Mesenchymal stem cell (in vitro differentiated cells and primary cell): ENCODE measurements around the gene MED7.
A peak's percentile ranks its signal among the peaks of the same experiment; 100 is the strongest.

Source experiments
- DNase-seq: peaks from one replicate; pipeline ENCODE4 v3.0.0-alpha.2; 2013
- H2AFZ ChIP-seq: one replicate; pipeline ENCODE4 v1.6.1; 2013; ENCODE audit warnings: low read depth, mild to moderate bottlenecking, control low read depth, inconsistent platforms, low read length, moderate library complexity
- H2AK5ac ChIP-seq: 2 replicates; pipeline ENCODE4 v1.6.1; 2013; ENCODE audit warnings: low read length, moderate library complexity, mild to moderate bottlenecking, inconsistent platforms; ENCODE audit not compliant: severe bottlenecking
- H2BK120ac ChIP-seq: one replicate; pipeline ENCODE4 v1.6.1; 2013; ENCODE audit warnings: low read depth, mild to moderate bottlenecking, inconsistent platforms, low read length, moderate library complexity
- H2BK12ac ChIP-seq, 2 experiments: one replicate each; pipeline ENCODE4 v1.6.1; 2013; ENCODE audit warnings: inconsistent platforms in 2 of 2, low read length in 2 of 2, mild to moderate bottlenecking in 2 of 2, moderate library complexity in 2 of 2, control low read depth in 1 of 2
- H2BK15ac ChIP-seq: one replicate; pipeline ENCODE4 v1.6.1; 2013; ENCODE audit warnings: mild to moderate bottlenecking, low read depth, inconsistent platforms; ENCODE audit not compliant: poor library complexity, severe bottlenecking
- H2BK5ac ChIP-seq: 2 replicates; pipeline ENCODE4 v1.6.1; 2013; ENCODE audit warnings: low read depth, mild to moderate bottlenecking, low read length, control low read depth, inconsistent platforms; ENCODE audit not compliant: poor library complexity, severe bottlenecking
- H3K14ac ChIP-seq, 2 experiments: one replicate each; pipeline ENCODE4 v1.6.1; 2013; ENCODE audit warnings: inconsistent platforms in 2 of 2, low read length in 2 of 2, control low read depth in 1 of 2, mild to moderate bottlenecking in 1 of 2, moderate library complexity in 1 of 2
- H3K18ac ChIP-seq, 2 experiments: one replicate each; pipeline ENCODE4 v1.6.1; 2013; ENCODE audit warnings: inconsistent platforms in 2 of 2, low read length in 2 of 2, control low read depth in 1 of 2, low read depth in 1 of 2, mild to moderate bottlenecking in 1 of 2
- H3K23ac ChIP-seq, 2 experiments: one replicate each; pipeline ENCODE4 v1.6.1; 2013; ENCODE audit warnings: inconsistent platforms in 2 of 2, low read length in 2 of 2, mild to moderate bottlenecking in 2 of 2, moderate library complexity in 2 of 2, control low read depth in 1 of 2
- H3K27ac ChIP-seq: 2 replicates; pipeline ENCODE4 v1.5.1; 2013; ENCODE audit warnings: mild to moderate bottlenecking, moderate library complexity, low read length, control low read depth, inconsistent platforms; ENCODE audit not compliant: poor library complexity, severe bottlenecking
- H3K27me3 ChIP-seq, 2 experiments: 2 replicates each; pipeline versions ENCODE4 v1.6.1 to v1.7.0; 2013; ENCODE audit warnings: low read length in 2 of 2, mild to moderate bottlenecking in 2 of 2, moderate library complexity in 2 of 2, control low read depth in 1 of 2, inconsistent platforms in 1 of 2; ENCODE audit not compliant: control insufficient read depth in 1 of 2, insufficient read depth in 1 of 2
- H3K36me3 ChIP-seq, 2 experiments: 2 replicates each; pipeline versions ENCODE4 v1.6.1 to v1.7.0; 2013; ENCODE audit warnings: low read length in 2 of 2, control low read depth in 1 of 2, inconsistent platforms in 1 of 2, low read depth in 1 of 2, mild to moderate bottlenecking in 1 of 2; ENCODE audit not compliant: insufficient read depth in 2 of 2, control insufficient read depth in 1 of 2
- H3K4ac ChIP-seq, 2 experiments: one replicate each; pipeline ENCODE4 v1.6.1; 2013; ENCODE audit warnings: inconsistent platforms in 2 of 2, low read length in 2 of 2, mild to moderate bottlenecking in 2 of 2, moderate library complexity in 2 of 2, control low read depth in 1 of 2, low read depth in 1 of 2
- H3K4me1 ChIP-seq: 2 replicates; pipeline ENCODE4 v1.6.1; 2013; ENCODE audit warnings: low read depth, low read length, control low read depth; ENCODE audit not compliant: control insufficient read depth, insufficient read depth
- H3K4me2 ChIP-seq: 2 replicates; pipeline ENCODE4 v1.6.1; 2013; ENCODE audit warnings: low read length, mild to moderate bottlenecking, inconsistent platforms; ENCODE audit not compliant: poor library complexity, severe bottlenecking
- H3K4me3 ChIP-seq, 2 experiments: 2 replicates each; pipeline versions ENCODE4 v1.5.1 to v1.7.0; 2013; ENCODE audit warnings: low read length in 2 of 2, mild to moderate bottlenecking in 2 of 2, control low read depth in 1 of 2, low read depth in 1 of 2; ENCODE audit not compliant: insufficient read depth in 1 of 2
- H3K79me1 ChIP-seq: replicated peaks from 2 replicates; pipeline ENCODE4 v1.6.1; 2013; ENCODE audit warnings: mild to moderate bottlenecking, control low read depth, low read length, inconsistent platforms; ENCODE audit not compliant: poor library complexity, severe bottlenecking
- H3K9ac ChIP-seq: 2 replicates; pipeline ENCODE4 v1.7.0; 2013; ENCODE audit warnings: mild to moderate bottlenecking, low read length, moderate library complexity
- H3K9me3 ChIP-seq: 2 replicates; pipeline ENCODE4 v1.7.0; 2013; ENCODE audit warnings: mild to moderate bottlenecking, low read length; ENCODE audit not compliant: control insufficient read depth
- H4K8ac ChIP-seq: one replicate; pipeline ENCODE4 v1.6.1; 2013; ENCODE audit warnings: inconsistent platforms, mild to moderate bottlenecking, low read length, moderate library complexity
- H4K91ac ChIP-seq: one replicate; pipeline ENCODE4 v1.6.1; 2013; ENCODE audit warnings: mild to moderate bottlenecking, low read length, inconsistent platforms
- WGBS: methylation state at CpG from one replicate; pipeline ENCODE4 v1.1.7; 2013; ENCODE audit warnings: mixed read lengths; 5-methylcytosine and 5-hydroxymethylcytosine counted together

Gene MED7

GRCh38 chr5:157155297-157155696 lies 12.6 kb upstream of the MED7 start:
- H4K91ac ChIP-seq, result no peak overlapping the region
- H3K4me3 ChIP-seq, result no peak overlapping the region
- no peak overlapping the region for H3K4me2 ChIP-seq
- H3K4ac ChIP-seq, result no peak overlapping the region
- H3K9me3 ChIP-seq, result no peaks in the 10 kb centered on the region
- H3K18ac ChIP-seq, result no peak overlapping the region
- no peak overlapping the region for H3K23ac ChIP-seq
- no peak overlapping the region for H2AK5ac ChIP-seq
- 92% methylated on average over 3 of the region's 3 CpGs for WGBS
- no peak overlapping the region for H3K27ac ChIP-seq
- no peaks in the 10 kb centered on the region for H3K79me1 ChIP-seq
- H3K4me1 ChIP-seq, result no peaks in the 10 kb centered on the region
- DNase-seq, result no peak
- no peak overlapping the region for H2BK12ac ChIP-seq
- H2BK5ac ChIP-seq, result peak overlapping the region; percentile 19
- peaks cover 2 to 10% of the 10 kb centered on the region in 2 experiments for H3K27me3 ChIP-seq
- no peak overlapping the region for H3K14ac ChIP-seq
- no peak overlapping the region for H2AFZ ChIP-seq
- no peak overlapping the region for H2BK120ac ChIP-seq
- H3K36me3 ChIP-seq, result no peaks in the 10 kb centered on the region
- H3K9ac ChIP-seq, result no peak overlapping the region
- no peak overlapping the region for H4K8ac ChIP-seq
- H2BK15ac ChIP-seq, result no peak overlapping the region

DNA sequence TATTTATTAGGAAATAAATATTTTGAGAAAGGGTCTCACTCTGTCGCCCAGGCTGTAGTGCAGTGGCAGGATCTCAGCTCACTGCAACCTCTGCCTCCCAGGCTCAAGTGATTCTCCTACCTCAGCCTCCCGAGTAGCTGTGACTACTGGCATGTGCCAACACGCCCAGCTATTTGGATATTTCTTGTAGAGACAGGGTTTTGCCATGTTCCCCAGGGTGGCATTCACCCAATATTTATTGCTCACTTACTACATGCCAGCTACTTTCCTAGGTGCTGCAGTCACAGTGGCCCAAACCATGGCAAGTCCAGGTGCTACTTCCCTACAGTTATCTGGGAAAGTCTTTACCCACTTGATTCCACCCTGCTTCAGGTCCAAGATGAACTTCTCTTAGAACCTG lies 8.3 kb upstream of the MED7 start:
- H3K4me1 ChIP-seq, result no peaks in the 10 kb centered on the region
- no peak overlapping the region for H3K4me2 ChIP-seq
- no peak overlapping the region for H3K27ac ChIP-seq
- H3K18ac ChIP-seq, result no peak overlapping the region
- H3K4me3 ChIP-seq, result no peak overlapping the region
- no peak for DNase-seq
- no peak overlapping the region for H3K23ac ChIP-seq
- H2BK5ac ChIP-seq, result no peak overlapping the region
- H3K14ac ChIP-seq, result no peak overlapping the region
- no peak overlapping the region for H3K4ac ChIP-seq
- WGBS, result 85% methylated on average over 3 of the region's 3 CpGs
- no peak overlapping the region for H2AFZ ChIP-seq
- H2BK12ac ChIP-seq, result no peak overlapping the region
- H3K36me3 ChIP-seq, result no peaks in the 10 kb centered on the region
- no peak overlapping the region for H2AK5ac ChIP-seq
- no peak overlapping the region for H4K91ac ChIP-seq
- no peak overlapping the region for H3K9ac ChIP-seq
- H3K9me3 ChIP-seq, result no peaks in the 10 kb centered on the region
- H2BK15ac ChIP-seq, result no peak overlapping the region
- no peak overlapping the region for H4K8ac ChIP-seq
- no peaks in the 10 kb centered on the region for H3K27me3 ChIP-seq
- H2BK120ac ChIP-seq, result no peak overlapping the region
- no peaks in the 10 kb centered on the region for H3K79me1 ChIP-seq

DNA sequence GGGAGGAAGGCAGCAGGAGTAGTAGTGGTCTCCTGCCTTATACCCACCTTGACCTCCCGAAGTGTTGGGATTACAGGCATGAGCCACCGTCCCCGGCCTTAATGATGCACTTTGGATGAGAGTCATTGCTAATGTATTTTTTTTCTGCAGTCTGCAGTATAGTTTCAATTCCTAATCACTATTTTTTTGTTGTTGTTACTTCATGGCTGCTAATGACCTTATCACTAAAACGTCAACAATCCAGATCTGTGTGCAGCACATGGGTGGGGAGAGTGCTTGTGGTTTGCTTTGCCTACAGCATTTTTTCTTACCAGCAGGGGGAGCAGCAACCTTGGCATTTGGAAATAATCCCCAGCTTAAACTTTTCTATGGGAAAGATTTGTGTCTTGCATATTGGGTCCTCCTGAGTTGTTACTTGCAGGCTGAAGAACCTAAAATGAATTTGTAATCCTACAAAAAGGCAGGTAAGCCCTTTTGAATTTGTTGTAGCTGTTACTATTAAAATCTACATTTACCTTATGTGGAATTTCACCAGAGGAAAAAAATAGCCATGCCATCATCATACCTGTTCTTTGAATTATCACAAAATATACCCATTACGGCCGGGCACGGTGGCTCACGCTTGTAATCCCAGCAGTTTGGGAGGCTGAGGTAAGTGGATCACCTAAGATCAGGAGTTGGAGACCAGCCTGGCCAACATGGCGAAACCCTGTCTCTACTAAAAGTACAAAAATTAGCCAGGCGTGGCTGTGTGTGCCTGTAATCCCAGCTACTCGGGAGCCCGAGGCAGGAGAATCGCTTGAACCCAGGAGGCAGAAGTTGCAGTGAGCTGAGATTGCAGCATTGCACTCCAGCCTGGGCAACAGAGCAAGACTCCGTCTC lies 6.3 kb upstream of the MED7 start:
- no peak overlapping the region for H4K8ac ChIP-seq
- no peaks in the 10 kb centered on the region for H3K9me3 ChIP-seq
- DNase-seq, result peak; percentile 73
- no peak overlapping the region for H3K14ac ChIP-seq
- no peak overlapping the region for H3K4ac ChIP-seq
- H3K18ac ChIP-seq, result no peak overlapping the region
- no peak overlapping the region for H2BK120ac ChIP-seq
- no peak overlapping the region for H3K9ac ChIP-seq
- H3K4me3 ChIP-seq, result no peak overlapping the region
- no peaks in the 10 kb centered on the region for H3K27me3 ChIP-seq
- no peak overlapping the region for H2AK5ac ChIP-seq
- no peak overlapping the region for H2BK15ac ChIP-seq
- no peak overlapping the region for H3K23ac ChIP-seq
- H3K27ac ChIP-seq, result no peak overlapping the region
- H2BK12ac ChIP-seq, result no peak overlapping the region
- no peak overlapping the region for H2AFZ ChIP-seq
- no peak overlapping the region for H2BK5ac ChIP-seq
- 82% methylated on average over 11 of the region's 14 CpGs for WGBS
- no peaks in the 10 kb centered on the region for H3K79me1 ChIP-seq
- no peaks in the 10 kb centered on the region for H3K4me1 ChIP-seq
- no peak overlapping the region for H4K91ac ChIP-seq
- no peaks in the 10 kb centered on the region for H3K36me3 ChIP-seq
- H3K4me2 ChIP-seq, result no peak overlapping the region

- Histone ChIP-seq H3K27me3 (no peaks in the 10 kb centered on the region), H4K91ac (no peak overlapping the region), H2AFZ (no peak overlapping the region), H3K18ac (no peak overlapping the region), H2BK15ac (no peak overlapping the region), H3K4me3 (peak overlapping the region in 1 of 2 experiments; percentile 96), H3K9ac (peak overlapping the region; percentile 98), H3K9me3 (no peaks in the 10 kb centered on the region), H2BK12ac (no peak overlapping the region), H3K23ac (no peak overlapping the region), H3K4me2 (peak overlapping the region; percentile 35), H3K27ac (no peak overlapping the region), H2BK120ac (no peak overlapping the region), H4K8ac (no peak overlapping the region), H3K79me1 (peaks cover 10% of the 10 kb centered on the region), H3K4me1 (peaks cover 6% of the 10 kb centered on the region), H3K14ac (no peak overlapping the region), H3K4ac (no peak overlapping the region), H2BK5ac (no peak overlapping the region), H2AK5ac (no peak overlapping the region), H3K36me3 (peaks cover 4 to 11% of the 10 kb centered on the region in 2 experiments)
- WGBS, result 80% methylated on average over 32 of the region's 33 CpGs
- no peak for DNase-seq
These were observed 684 bp upstream of the MED7 start for GRCh38 chr5:157143127-157143971.
